Activated CD8-positive, alpha-beta memory T cell treated with anti-CD3 and anti-CD28 coated beads for 36 hours (primary cell): ENCODE results near the gene KDF1. TPM values are rescaled to one million over a fixed set of nuclear protein-coding genes. Genes with fewer than 3 reads are reported as not detected.
"Not testable (repeated sequence)": the region's sequence is repeated elsewhere in the genome, so short reads cannot be mapped to it uniquely, and the experiment has no call there.

ENCODE experiments used
- CTCF ChIA-PET: fragments of 350-600 bp; sonication (Branson Sonifier 250); formaldehyde crosslinking; loops from one replicate; lab custom pipeline; 2021; ENCODE audit warnings: antibody characterized with exemption; lab: Charles Lee
- POLR2A ChIA-PET: fragments of 350-600 bp; sonication (Branson Sonifier 250); formaldehyde crosslinking; loops from one replicate; lab custom pipeline; 2021; ENCODE audit warnings: antibody characterized with exemption; lab: Charles Lee
- total RNA-seq, 2 experiments: library from RNA; stranded (reverse); gene quantifications; one replicate each; pipeline ENCODE4 v1.2.3, GENCODE V29; 2021

KDF1 gene
- total RNA-seq, 2 experiments from 2014 or later, result 0.15 TPM; not detected in 1

GRCh38 chr1:26970810-26971209, 10.5 kb upstream of the KDF1 start:
- CTCF ChIA-PET, result no interaction called here
- POLR2A ChIA-PET, result no interaction called here

DNA sequence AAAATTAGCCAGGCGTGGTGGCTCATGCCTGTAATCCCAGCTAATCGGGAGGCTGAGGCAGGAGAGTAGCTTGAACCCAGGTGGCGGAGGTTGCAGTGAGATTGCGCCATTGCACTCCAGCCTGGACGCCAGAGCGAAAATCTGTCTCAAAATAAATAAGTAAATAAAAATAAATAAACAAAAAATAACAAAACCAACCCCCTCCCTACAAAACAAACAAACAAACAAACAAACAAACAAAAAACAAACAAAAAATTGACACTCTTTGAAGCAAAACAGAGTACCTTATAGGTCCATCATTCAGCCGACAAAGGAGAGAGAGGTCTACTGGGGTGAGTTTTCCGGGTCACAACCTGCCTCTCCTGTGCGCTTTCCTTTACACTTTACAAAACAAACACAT, 5.4 kb upstream of the KDF1 start:
- ChIA-PET CTCF (no interaction called here), POLR2A (no interaction called here)

GRCh38 chr1:26965213-26965612, 4.9 kb upstream of the KDF1 start:
- POLR2A ChIA-PET, result no interaction called here
- CTCF ChIA-PET, result no interaction called here

DNA sequence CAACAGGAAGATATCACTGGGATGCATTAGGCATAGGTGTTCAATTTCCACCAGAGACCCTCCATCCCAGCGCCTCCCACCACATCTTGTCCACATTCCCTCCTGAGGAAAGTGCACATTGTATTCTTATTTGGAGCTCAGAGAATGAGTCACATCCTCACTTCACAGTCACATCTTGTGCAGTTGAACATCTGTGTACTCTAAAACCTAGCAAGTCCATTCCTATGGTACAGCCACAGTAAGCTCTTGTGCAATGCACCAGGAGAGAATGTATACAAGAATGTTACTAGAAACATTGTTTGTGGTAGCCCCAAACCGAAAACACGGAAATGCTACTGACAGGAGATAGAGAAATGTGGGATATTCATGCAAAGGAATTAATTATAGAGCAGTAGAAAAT, 1.6 kb upstream of the KDF1 start:
- ChIA-PET POLR2A (interaction anchor here (0.6 kb wide), 1 partner anchor 100 kb away, joined by 8 read pairs; no protein-coding TSS in a partner anchor), CTCF (no interaction called here)

DNA sequence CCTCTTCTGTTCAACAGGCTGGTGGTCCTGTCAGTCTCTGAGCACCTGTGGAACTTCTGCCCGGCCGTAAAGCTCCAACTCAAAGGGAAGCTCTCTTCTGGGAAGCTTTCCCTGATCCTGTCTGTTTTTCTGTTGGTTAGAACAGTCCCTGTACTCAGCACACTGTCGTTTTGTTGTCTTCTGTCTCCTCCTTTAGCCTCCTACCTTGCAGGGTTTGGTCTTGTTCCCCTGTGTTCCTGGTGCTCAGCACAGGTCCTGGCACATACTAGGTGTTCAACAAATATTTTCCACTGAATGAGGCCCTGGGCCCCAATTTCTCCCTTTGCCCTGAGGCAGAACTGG, 328 bp upstream of the KDF1 start:
- CTCF ChIA-PET, result interaction anchor here (1.0 kb wide), 1 partner anchor 15 kb away, joined by 3 read pairs; no protein-coding TSS in a partner anchor

DNA sequence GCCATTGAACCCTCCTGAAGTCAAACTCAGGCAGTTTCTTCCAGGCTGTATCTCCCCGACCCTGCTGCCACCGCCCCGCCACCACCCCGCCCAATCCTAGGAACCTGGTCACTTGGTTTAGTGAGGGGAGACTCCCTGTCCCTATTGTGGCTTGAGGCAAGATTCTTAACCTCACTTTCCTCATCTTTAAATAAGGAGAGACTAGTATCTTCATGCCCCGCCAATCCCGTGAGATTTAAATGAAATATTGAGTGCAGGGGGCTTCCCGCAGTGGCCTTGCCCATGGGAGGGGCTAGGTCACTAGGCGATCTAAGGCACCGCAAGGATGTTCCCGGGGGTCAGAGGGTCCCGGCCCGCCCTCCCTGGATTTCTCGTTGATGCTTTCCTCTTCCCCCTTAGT, 998 bp downstream of the KDF1 start:
- CTCF ChIA-PET, result interaction anchor here (1.7 kb wide), 1 partner anchor 13 kb away, joined by 4 read pairs; no protein-coding TSS in a partner anchor
- POLR2A ChIA-PET, result no interaction called here

More for the DNA sequence above, 328 bp upstream of the KDF1 start:
- POLR2A ChIA-PET, result no interaction called here

DNA sequence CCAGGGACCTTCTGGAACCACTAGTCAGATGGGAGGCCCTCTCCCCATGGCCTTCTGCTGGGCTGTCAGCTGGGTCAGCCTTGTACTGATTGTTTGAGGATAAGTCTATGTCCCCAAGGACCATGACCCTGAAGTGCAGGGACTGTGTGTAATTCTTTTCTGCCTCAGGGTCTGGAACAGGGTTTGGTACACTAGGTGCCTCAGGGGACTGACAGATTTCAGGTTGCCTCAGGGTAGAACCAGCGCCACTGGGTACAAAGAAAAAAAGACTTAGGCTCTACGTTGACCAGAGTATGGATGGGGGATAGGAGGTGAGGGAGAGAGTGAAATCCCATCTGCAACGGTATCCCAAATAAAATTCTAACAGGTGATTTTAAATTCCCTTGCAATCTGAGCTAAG, 3.0 kb downstream of the KDF1 start:
- ChIA-PET POLR2A (no interaction called here), CTCF (interaction anchor here (1.7 kb wide), 1 partner anchor 11 kb away, joined by 4 read pairs; no protein-coding TSS in a partner anchor)

DNA sequence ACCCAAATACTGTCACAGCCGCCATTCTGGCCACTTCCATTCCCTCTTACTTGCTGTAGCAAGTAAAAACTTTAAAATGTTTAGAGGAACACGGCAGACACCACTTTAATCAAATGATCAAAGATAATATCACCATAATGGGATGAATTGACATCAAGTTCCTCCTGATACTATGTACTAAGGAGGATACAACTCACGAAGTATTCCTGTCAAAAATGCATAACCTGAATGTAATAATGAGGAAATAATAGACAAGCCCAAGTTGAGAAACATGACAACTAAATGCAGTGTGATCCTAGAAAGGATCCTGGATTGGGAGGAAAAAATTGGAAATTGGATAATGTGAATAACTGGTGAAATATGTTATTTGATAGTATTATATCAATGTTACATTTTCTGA, 3.9 kb downstream of the KDF1 start:
- ChIA-PET POLR2A (no interaction called here), CTCF (no interaction called here)

- ChIA-PET POLR2A (no interaction called here), CTCF (interaction anchor here (0.7 kb wide), 1 partner anchor 506 kb away, joined by 3 read pairs; no protein-coding TSS in a partner anchor)
Observed at GRCh38 chr1:26953374-26953773, 6.9 kb downstream of the KDF1 start.

GRCh38 chr1:26951821-26952497, 8.3 kb downstream of the KDF1 start:
- POLR2A ChIA-PET, result no interaction called here
- CTCF ChIA-PET, result no interaction called here

DNA sequence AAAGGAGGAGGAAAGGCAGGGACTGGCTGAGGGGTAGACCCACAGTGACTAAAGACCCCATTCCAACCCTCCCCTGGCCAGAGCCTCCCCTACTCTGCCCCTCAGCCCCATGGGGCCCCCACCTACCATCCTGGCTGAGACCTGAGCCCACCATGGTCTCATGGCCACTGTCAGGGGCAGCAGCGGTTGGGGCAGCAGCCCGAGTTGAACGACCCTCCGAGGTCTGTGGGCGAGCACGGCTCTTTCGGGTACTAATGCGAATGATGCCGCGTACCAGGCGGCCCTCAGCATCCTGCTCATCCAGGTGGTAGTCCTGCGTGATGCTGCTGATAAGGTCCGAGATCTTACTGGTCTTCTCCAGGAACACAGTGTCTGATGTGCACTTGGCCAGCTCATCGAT, 9.1 kb downstream of the KDF1 start:
- ChIA-PET CTCF (no interaction called here), POLR2A (no interaction called here)

GRCh38 chr1:26950602-26951001, 9.7 kb downstream of the KDF1 start:
- ChIA-PET CTCF (no interaction called here), POLR2A (no interaction called here)

DNA sequence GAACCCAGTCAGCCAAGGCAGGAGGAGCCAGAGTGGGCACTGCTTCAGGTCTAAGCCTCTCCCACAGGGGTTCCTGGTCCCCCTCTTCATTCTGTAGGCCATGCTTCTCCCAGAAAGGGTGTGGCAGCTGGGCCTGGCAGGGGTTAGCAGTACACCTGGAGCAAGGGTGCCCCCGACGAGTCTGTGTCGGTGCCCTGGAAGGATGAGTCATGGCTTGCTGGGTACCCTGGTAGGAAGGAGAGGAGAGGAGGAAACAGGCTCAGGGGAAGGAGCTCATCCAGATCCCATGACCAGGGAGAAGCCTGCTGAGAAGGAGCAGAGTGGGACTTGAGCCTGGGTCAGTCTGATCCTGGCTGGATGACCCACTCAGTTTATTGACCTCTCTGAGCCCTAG, 10.3 kb downstream of the KDF1 start:
- POLR2A ChIA-PET, result no interaction called here
- CTCF ChIA-PET, result no interaction called here

GRCh38 chr1:26949266-26949925, 10.9 kb downstream of the KDF1 start:
- CTCF ChIA-PET, result no interaction called here
- POLR2A ChIA-PET, result no interaction called here

DNA sequence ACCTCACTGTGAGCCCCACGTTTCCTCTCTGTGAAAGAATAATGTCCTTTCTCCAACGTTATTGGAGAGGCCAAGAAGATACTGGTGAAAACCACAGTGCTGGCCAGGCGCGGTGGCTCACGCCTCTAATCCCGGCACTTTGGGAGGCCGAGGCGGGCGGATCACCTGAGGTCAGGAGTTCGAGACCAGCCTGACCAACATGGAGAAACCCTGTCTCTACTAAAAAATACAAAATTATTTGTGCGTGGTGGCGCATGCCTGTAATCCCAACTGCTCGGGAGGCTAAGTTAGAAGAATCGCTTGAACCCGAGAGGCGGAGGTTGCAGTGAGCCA, 11.6 kb downstream of the KDF1 start:
- POLR2A ChIA-PET, CTCF ChIA-PET: not testable (repeated sequence)

DNA sequence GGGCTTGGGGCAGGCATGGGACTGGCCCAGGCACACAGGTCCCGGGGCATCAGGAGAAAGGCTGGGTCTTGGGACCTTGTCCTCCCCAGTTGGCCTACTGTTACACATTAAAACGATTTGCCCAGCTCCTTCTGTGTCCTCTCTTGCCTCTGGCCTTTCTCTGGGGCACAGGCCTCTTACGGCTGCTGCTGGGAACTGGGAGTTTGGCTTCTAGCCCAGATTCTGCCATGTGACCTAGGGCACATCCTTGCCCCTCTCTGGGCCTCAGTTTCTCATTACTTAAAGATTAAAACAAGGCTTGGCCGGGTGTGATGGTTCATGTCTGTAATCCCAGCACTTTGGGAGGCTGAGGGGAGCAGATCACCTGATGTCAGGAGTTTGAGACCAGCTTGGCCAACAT, 14.0 kb downstream of the KDF1 start:
- POLR2A ChIA-PET, result no interaction called here
- CTCF ChIA-PET, result interaction anchor here (0.6 to 1.1 kb wide), 2 partner anchors 12 to 411 kb away, joined by 3 to 4 read pairs; no protein-coding TSS in a partner anchor

DNA sequence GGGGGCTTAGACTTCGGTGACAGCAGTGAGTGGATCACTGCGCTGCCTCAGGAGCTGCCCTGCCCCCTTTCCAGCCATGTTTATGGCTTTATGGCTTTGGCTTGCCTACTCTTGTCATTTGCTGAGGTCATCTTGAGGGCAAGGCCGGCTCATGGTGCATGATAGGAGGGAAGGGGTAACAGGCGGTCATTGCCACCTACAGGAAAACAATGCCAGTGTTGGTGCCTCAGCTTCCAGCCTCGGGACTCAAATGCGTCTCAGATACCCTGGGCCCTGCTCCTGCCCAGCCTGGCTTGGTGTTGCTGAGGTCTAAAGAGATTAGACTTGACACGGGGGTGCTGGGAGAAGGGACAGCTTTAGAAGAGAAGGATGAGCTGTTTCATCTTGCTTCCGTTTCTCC, 14.5 kb downstream of the KDF1 start:
- CTCF ChIA-PET, result interaction anchor here (0.6 to 1.1 kb wide), 2 partner anchors 13 to 410 kb away, joined by 3 to 4 read pairs; no protein-coding TSS in a partner anchor
- POLR2A ChIA-PET, result no interaction called here

GRCh38 chr1:26945138-26945537, 15.1 kb downstream of the KDF1 start:
- ChIA-PET POLR2A (no interaction called here), CTCF (interaction anchor here (1.1 kb wide), 1 partner anchor 13 kb away, joined by 4 read pairs; no protein-coding TSS in a partner anchor)

DNA sequence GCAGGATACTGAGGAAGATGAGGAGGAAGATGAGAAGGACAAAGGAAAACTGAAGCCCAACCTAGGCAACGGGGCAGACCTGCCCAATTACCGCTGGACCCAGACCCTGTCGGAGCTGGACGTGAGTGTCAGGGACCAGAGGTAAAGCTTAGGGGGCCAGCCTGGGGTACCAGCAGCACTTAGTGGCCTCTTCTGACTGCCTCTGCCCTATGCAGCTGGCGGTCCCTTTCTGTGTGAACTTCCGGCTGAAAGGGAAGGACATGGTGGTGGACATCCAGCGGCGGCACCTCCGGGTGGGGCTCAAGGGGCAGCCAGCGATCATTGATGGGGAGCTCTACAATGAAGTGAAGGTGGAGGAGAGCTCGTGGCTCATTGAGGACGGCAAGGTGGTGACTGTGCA, 17.6 kb downstream of the KDF1 start:
- CTCF ChIA-PET, result no interaction called here
- POLR2A ChIA-PET, result no interaction called here

- POLR2A ChIA-PET, result no interaction called here
- CTCF ChIA-PET, result no interaction called here
Observed at GRCh38 chr1:26941311-26941710, 19.0 kb downstream of the KDF1 start.

GRCh38 chr1:26938659-26939025, 21.6 kb downstream of the KDF1 start:
- ChIA-PET CTCF (no interaction called here), POLR2A (no interaction called here)
